ENCODE results near the gene UNKL. TPM values are rescaled to one million over a fixed set of nuclear protein-coding genes. Genes with fewer than 3 reads are reported as not detected.

The UNKL gene
- total RNA-seq, 2 donors from 2014 or later, result 11.2 to 21.4 TPM

GRCh38 chr16:1403733-1404132 is 10.8 kb downstream of the UNKL start:
- ATAC-seq (no peak), DNase-seq (no peak)
- Histone ChIP-seq H3K27ac (no peak overlapping the region), H3K36me3 (replicated peaks in 1 of 2; ENCODE audit: insufficient read depth in 1 of 2, low read depth in 2 of 2) (peaks cover 0 to 16% of the 10 kb centered on the region in 2 donors), H3K4me1 (peaks cover 17% of the 10 kb centered on the region), H3K9me3 (no peaks in the 10 kb centered on the region), H3K27me3 (no peaks in the 10 kb centered on the region), H3K4me3 (no peak overlapping the region)
- intact Hi-C loops (cut with DNase I), result no loop called here
- TF ChIP-seq CTCF (IDR thresholded peaks at IDR 0.05), result no peak
- TF ChIP-seq POLR2A (IDR thresholded peaks at IDR 0.05), result no peak
- WGBS, 2 donors, result 73 to 89% methylated on average over 13 to 14 of the region's 14 CpGs

GRCh38 chr16:1403036-1403435 is 11.5 kb downstream of the UNKL start:
- ATAC-seq (no peak), DNase-seq (no peak)
- intact Hi-C loops (cut with DNase I), result no loop called here
- Histone ChIP-seq H3K9me3 (no peaks in the 10 kb centered on the region), H3K36me3 (replicated peaks in 1 of 2; ENCODE audit: insufficient read depth in 1 of 2, low read depth in 2 of 2) (peaks cover 0 to 16% of the 10 kb centered on the region in 2 donors), H3K4me1 (peaks cover 10% of the 10 kb centered on the region), H3K27ac (no peak overlapping the region), H3K27me3 (no peaks in the 10 kb centered on the region), H3K4me3 (no peak overlapping the region)
- 88 to 93% methylated on average over 18 to 22 of the region's 22 CpGs for WGBS, 2 donors
- TF ChIP-seq POLR2A (IDR thresholded peaks at IDR 0.05), result no peak
- TF ChIP-seq CTCF (IDR thresholded peaks at IDR 0.05), result no peak

- Histone ChIP-seq H3K4me3 (no peak overlapping the region), H3K4me1 (no peaks in the 10 kb centered on the region), H3K27ac (no peak overlapping the region), H3K27me3 (no peaks in the 10 kb centered on the region), H3K9me3 (no peaks in the 10 kb centered on the region), H3K36me3 (replicated peaks in 1 of 2; ENCODE audit: insufficient read depth in 1 of 2, low read depth in 2 of 2) (peaks cover 0 to 18% of the 10 kb centered on the region in 2 donors)
- ATAC-seq (no peak), DNase-seq (no peak)
- WGBS, 2 donors, result 91 to 97% methylated on average over 7 to 13 of the region's 13 CpGs
- no peak for TF ChIP-seq CTCF (IDR thresholded peaks at IDR 0.05)
- TF ChIP-seq POLR2A (IDR thresholded peaks at IDR 0.05), result no peak
- intact Hi-C loops (cut with DNase I), result no loop called here
These were observed 12.7 kb downstream of the UNKL start for GRCh38 chr16:1401758-1402154.

GRCh38 chr16:1401061-1401757 is 13.3 kb downstream of the UNKL start:
- no peak for DNase-seq
- Histone ChIP-seq H3K9me3 (no peaks in the 10 kb centered on the region), H3K36me3 (replicated peaks in 1 of 2; ENCODE audit: insufficient read depth in 1 of 2, low read depth in 2 of 2) (peaks cover 0 to 18% of the 10 kb centered on the region in 2 donors), H3K4me3 (no peak overlapping the region), H3K27me3 (no peaks in the 10 kb centered on the region), H3K27ac (no peak overlapping the region), H3K4me1 (no peaks in the 10 kb centered on the region)
- no peak for TF ChIP-seq CTCF (IDR thresholded peaks at IDR 0.05)
- ATAC-seq, result no peak
- WGBS, 2 donors, result 89 to 95% methylated on average over 4 to 26 of the region's 29 CpGs
- intact Hi-C loops (cut with DNase I), result no loop called here
